GM19372 (cell line): ENCODE results near the gene TPST1.
"Not testable (repeated sequence)": the region's sequence is repeated elsewhere in the genome, so short reads cannot be mapped to it uniquely, and the experiment has no call there.

Experiments used
- ATAC-seq: cut with Tn5 transposase; IDR thresholded peaks from one replicate; pipeline ENCODE4 v1.9.1; 2021; ENCODE audit warnings: mild to moderate bottlenecking, low read depth, moderate library complexity; ENCODE audit not compliant: unreplicated experiment

Gene TPST1

GRCh38 chr7:66187905-66188304, 17.2 kb upstream of the TPST1 start:
- ATAC-seq, result no peak

GRCh38 chr7:66188645-66189044, 16.5 kb upstream of the TPST1 start:
- no peak for ATAC-seq

- no peak for ATAC-seq
Observed at GRCh38 chr7:66189695-66190503, 15.2 kb upstream of the TPST1 start.

- no peak for ATAC-seq
Observed at GRCh38 chr7:66190504-66190857, 14.7 kb upstream of the TPST1 start.

- ATAC-seq, result no peak
Observed at GRCh38 chr7:66193146-66193725, 11.9 kb upstream of the TPST1 start.

- ATAC-seq, result no peak
Observed at GRCh38 chr7:66198469-66198868, 6.7 kb upstream of the TPST1 start.

GRCh38 chr7:66198956-66199355, 6.2 kb upstream of the TPST1 start:
- ATAC-seq, result no peak

- ATAC-seq, result no peak
Observed at GRCh38 chr7:66202441-66202840, 2.7 kb upstream of the TPST1 start.

- no peak for ATAC-seq
Observed at GRCh38 chr7:66205741-66206090, 582 bp downstream of the TPST1 start.

GRCh38 chr7:66206119-66206933, 1.2 kb downstream of the TPST1 start:
- no peak for ATAC-seq

GRCh38 chr7:66206934-66207240, 1.8 kb downstream of the TPST1 start:
- ATAC-seq, result no peak

- no peak for ATAC-seq
Observed at GRCh38 chr7:66207540-66207939, 2.4 kb downstream of the TPST1 start.

- no peak for ATAC-seq
Observed at GRCh38 chr7:66211429-66211828, 6.3 kb downstream of the TPST1 start.

GRCh38 chr7:66213637-66214036, 8.5 kb downstream of the TPST1 start:
- ATAC-seq, result no peak

GRCh38 chr7:66216687-66217086, 11.6 kb downstream of the TPST1 start:
- ATAC-seq, result no peak

GRCh38 chr7:66219805-66220204, 14.7 kb downstream of the TPST1 start:
- no peak for ATAC-seq

GRCh38 chr7:66221442-66221841, 16.3 kb downstream of the TPST1 start:
- ATAC-seq, result no peak

GRCh38 chr7:66227808-66228207, 22.7 kb downstream of the TPST1 start:
- no peak for ATAC-seq

GRCh38 chr7:66231326-66232216, 26.4 kb downstream of the TPST1 start:
- not testable (repeated sequence) for ATAC-seq

GRCh38 chr7:66233638-66234037, 28.5 kb downstream of the TPST1 start:
- ATAC-seq, result no peak
